Measurements from ENCODE around the gene RAB29.

The RAB29 gene

DNA sequence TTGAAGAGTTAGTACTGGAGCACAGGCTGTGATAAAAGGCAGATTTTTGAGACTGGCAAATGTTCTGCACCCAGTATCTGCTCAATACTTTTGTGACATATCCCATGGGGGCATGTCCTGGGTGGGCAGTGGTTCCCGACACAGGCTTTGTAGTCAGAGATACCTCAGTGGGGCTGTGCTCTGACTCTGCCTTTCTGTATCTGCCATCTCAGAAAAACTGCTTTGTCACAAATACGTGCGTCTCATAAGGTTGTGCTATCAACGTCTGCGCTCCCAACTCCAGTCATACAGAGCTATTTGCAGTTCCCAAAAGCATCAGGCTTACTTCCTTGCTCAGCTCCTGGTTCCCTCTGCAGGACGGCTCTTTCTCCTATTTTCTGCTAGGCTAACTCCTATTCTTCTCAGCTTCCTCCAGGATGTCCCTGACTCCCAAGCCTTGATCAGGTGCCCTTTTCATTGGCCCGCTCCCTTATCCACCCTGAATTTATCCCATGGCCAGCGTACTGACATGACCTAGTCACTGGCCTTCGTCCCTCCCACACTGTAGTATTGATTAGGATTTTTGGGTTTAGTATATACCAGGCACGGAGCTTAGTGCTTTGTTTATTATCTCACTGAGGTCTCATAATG is 12.1 kb upstream of the RAB29 start:
- in situ Hi-C loops (cut with MboI; ENCODE audit: low sequenced_read_pairs, unreplicated experiment), result loop anchor here (25.0 kb wide), 1 partner anchor 325 kb away; the partner anchor contains the start of gene AVPR1B

DNA sequence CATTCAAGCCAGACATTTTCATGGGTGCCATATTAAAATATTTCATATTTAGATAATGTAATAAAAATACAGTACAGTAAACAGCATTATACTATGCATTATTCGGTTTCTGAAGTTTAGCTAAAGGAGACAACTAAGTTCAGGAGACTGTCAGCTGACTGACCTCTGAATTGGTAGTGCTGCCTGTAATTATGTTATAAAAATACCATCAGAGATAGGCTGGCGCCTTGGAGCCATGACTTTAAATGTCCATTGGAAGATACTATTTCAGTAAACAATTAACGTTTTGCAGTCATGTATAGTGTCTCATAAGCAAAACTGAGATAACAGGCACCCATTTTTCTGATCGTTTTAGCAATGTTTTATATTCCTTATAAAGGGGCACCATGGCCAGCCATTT is 11.3 kb upstream of the RAB29 start:
- DNase-seq (ENCODE audit: low spot score), result no peak
- in situ Hi-C loops (cut with MboI; ENCODE audit: low sequenced_read_pairs, unreplicated experiment), result loop anchor here (25.0 kb wide), 1 partner anchor 326 kb away; the partner anchor contains the start of gene AVPR1B
- TF ChIP-seq, protein P1, sequence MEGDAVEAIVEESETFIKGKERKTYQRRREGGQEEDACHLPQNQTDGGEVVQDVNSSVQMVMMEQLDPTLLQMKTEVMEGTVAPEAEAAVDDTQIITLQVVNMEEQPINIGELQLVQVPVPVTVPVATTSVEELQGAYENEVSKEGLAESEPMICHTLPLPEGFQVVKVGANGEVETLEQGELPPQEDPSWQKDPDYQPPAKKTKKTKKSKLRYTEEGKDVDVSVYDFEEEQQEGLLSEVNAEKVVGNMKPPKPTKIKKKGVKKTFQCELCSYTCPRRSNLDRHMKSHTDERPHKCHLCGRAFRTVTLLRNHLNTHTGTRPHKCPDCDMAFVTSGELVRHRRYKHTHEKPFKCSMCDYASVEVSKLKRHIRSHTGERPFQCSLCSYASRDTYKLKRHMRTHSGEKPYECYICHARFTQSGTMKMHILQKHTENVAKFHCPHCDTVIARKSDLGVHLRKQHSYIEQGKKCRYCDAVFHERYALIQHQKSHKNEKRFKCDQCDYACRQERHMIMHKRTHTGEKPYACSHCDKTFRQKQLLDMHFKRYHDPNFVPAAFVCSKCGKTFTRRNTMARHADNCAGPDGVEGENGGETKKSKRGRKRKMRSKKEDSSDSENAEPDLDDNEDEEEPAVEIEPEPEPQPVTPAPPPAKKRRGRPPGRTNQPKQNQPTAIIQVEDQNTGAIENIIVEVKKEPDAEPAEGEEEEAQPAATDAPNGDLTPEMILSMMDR (IDR thresholded peaks at IDR 0.05; ENCODE audit: borderline replicate concordance, control extremely low read depth, extremely low read depth, insufficient read depth, missing control alignments), result no peak

More for the DNA sequence above, 12.1 kb upstream of the RAB29 start:
- DNase-seq (ENCODE audit: low spot score), result no peak
- TF ChIP-seq, protein P1 (IDR thresholded peaks at IDR 0.05; ENCODE audit: borderline replicate concordance, control extremely low read depth, extremely low read depth, insufficient read depth, missing control alignments), result no peak

DNA sequence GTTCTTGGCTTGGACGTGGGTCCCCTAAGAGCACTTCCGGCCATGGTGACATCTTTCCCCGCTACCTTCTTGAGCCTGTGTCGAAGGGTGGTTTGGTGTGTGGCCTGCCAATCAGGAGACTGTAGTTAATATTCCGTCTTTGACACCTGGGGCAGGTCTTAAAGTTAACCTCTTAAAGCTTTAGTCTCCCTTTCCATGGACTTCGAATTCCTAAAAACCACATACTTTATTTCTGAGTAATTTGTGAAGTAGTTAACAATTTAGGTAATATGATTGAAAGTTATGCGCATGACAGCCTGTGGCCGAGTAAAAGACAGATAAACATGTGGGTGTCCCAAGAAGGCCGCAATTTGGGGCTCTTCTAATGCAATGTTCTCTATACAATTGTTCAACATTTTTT is 10.2 kb upstream of the RAB29 start:
- in situ Hi-C loops (cut with MboI; ENCODE audit: low sequenced_read_pairs, unreplicated experiment), result loop anchor here (25.0 kb wide), 1 partner anchor 327 kb away; the partner anchor contains the start of gene AVPR1B
- no peak for DNase-seq (ENCODE audit: low spot score)
- TF ChIP-seq, protein P1 (IDR thresholded peaks at IDR 0.05; ENCODE audit: borderline replicate concordance, control extremely low read depth, extremely low read depth, insufficient read depth, missing control alignments), result no peak

DNA sequence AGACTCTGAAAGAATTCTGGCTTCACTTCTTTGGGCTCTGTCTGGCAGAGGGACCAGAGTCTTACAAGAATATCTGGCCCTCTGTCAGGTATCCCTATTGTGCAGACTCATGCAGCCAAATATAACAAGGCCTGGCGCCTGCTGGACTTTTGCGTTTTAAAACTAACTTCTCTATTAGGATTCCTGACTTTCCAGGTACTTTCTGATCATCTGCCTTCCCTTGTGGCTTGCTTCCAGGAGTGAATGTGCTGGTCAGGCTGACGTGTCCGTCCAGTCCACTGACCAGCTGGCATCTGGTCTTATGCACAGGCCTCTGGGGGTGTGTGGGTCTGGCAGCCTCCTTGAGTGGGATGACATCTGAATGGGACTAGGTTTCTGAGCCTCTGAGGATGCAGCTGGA is 8.6 kb upstream of the RAB29 start:
- TF ChIP-seq, protein P1 (IDR thresholded peaks at IDR 0.05; ENCODE audit: borderline replicate concordance, control extremely low read depth, extremely low read depth, insufficient read depth, missing control alignments), result no peak
- in situ Hi-C loops (cut with MboI; ENCODE audit: low sequenced_read_pairs, unreplicated experiment), result loop anchor here (25.0 kb wide), 1 partner anchor 328 kb away; the partner anchor contains the start of gene AVPR1B
- no peak for DNase-seq (ENCODE audit: low spot score)

DNA sequence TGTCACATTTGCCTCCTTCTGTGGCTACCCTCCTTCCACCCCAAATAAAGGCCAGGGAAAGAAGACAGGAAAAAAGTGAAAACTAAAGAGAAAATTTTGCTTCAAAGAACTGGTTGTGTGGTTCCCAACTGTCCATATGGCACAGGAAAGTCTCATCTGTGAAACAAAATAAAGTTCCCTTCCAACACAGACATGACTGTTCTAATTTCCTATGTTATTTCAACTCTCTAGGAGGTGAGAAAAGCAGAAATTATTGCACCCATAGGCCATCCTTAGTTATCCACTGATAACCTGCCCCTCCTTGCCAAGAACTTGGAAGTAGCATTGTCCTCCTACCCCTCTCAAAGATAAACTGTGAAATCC is 8.1 kb upstream of the RAB29 start:
- TF ChIP-seq, protein P1 (IDR thresholded peaks at IDR 0.05; ENCODE audit: borderline replicate concordance, control extremely low read depth, extremely low read depth, insufficient read depth, missing control alignments), result no peak
- no peak for DNase-seq (ENCODE audit: low spot score)
- in situ Hi-C loops (cut with MboI; ENCODE audit: low sequenced_read_pairs, unreplicated experiment), result loop anchor here (25.0 kb wide), 1 partner anchor 329 kb away; the partner anchor contains the start of gene AVPR1B

DNA sequence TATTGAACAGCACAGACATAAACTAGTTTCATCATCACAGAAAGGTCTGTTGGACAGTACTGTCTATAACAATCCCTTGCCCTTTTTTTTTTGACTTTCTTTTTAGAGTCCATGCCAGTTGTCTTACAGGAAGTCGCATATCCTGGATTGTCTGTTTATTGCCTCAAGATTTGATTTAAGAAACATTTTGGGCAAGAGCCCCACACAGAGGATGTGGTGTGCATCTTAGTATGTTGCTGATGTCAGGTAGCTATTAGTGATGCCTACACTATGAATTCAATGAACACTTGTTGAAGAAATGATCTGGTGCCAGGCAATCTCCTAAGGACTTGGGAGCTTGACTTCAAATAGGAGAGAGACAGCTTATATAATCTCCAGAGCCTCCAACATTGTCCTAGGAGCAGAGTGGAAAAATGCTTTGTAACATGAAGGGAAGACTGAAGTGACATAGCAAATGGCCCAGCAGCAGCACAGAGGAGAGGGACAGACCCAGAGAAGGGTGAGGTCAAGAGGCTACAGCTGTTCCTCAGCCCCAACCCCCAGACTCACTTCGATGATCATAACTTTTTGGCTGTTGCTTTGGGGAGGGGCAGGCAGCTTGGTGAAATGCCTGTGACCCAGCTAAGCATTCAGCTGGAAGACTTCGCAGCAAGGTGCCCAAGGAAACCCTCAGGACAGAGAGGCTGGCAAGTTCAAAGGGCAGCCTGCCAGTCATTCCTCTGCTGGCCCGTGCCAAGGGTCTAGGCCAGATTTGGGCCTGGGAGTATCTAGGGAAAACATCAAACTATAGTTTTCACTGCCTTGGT is 7.5 kb upstream of the RAB29 start:
- in situ Hi-C loops (cut with MboI; ENCODE audit: low sequenced_read_pairs, unreplicated experiment), result loop anchor here (25.0 kb wide), 1 partner anchor 329 kb away; the partner anchor contains the start of gene AVPR1B
- DNase-seq (ENCODE audit: low spot score), result no peak
- TF ChIP-seq, protein P1 (IDR thresholded peaks at IDR 0.05; ENCODE audit: borderline replicate concordance, control extremely low read depth, extremely low read depth, insufficient read depth, missing control alignments), result no peak
